ENCODE data around the gene ZCCHC8.
"Not testable (repeated sequence)": the region's sequence is repeated elsewhere in the genome, so short reads cannot be mapped to it uniquely, and the experiment has no call there.

The ZCCHC8 gene

DNA sequence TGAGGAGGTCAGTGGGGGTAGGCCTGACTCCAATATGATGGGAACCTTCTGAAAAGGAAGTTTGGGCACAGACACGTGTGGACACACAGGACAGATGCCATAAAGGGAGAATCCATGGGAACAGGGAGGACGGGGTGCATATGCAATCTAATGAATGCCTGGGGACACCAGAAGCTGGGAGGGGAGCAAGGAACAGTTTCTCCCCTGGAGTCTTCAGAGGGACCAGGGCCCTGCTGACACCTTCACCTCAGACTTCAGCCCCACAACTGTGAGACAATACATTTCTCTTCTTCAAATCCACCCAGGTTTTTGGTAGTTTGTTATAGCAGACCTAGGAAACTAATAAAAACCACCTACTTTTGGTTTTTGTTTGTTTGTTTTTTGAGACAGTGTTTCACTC is 43.1 kb downstream of the ZCCHC8 start:
- no peak for DNase-seq (ENCODE audit: low read depth)
- no peak overlapping the region for H3K4me3 ChIP-seq (ENCODE audit: low read depth, low read length)
- TF ChIP-seq, protein P1, sequence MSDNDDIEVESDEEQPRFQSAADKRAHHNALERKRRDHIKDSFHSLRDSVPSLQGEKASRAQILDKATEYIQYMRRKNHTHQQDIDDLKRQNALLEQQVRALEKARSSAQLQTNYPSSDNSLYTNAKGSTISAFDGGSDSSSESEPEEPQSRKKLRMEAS (IDR thresholded peaks at IDR 0.05; ENCODE audit: low read depth, low read length), result no peak

DNA sequence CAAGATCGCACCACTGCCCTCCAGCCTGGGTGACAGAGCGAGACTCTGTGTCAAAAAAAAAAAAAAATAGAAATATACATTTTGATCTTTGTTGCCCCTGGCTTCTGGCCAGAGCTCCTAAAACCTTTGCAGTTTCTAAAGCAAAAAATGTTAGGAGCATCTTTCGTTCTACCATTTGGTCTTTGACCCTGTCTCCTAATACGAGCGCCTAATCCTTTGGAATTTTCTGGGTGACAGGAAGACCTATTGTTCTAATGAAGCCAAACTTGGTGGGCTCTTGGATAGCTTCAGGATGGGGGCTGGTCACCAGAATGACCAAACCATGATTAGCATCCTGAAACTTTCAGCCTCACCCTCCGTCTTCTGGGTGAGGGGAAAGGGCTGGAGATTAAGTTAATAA is 46.0 kb downstream of the ZCCHC8 start:
- DNase-seq (ENCODE audit: low read depth), result no peak
- no peak overlapping the region for H3K4me3 ChIP-seq (ENCODE audit: low read depth, low read length)
- TF ChIP-seq MYC (IDR thresholded peaks at IDR 0.05; ENCODE audit: low read depth, low read length) (no peak), POLR2A (IDR thresholded peaks at IDR 0.05; ENCODE audit: extremely low read depth, insufficient read length) (no peak)
- TF ChIP-seq, protein P1 (IDR thresholded peaks at IDR 0.05; ENCODE audit: low read depth, low read length), result no peak
- TF ChIP-seq, protein P2, sequence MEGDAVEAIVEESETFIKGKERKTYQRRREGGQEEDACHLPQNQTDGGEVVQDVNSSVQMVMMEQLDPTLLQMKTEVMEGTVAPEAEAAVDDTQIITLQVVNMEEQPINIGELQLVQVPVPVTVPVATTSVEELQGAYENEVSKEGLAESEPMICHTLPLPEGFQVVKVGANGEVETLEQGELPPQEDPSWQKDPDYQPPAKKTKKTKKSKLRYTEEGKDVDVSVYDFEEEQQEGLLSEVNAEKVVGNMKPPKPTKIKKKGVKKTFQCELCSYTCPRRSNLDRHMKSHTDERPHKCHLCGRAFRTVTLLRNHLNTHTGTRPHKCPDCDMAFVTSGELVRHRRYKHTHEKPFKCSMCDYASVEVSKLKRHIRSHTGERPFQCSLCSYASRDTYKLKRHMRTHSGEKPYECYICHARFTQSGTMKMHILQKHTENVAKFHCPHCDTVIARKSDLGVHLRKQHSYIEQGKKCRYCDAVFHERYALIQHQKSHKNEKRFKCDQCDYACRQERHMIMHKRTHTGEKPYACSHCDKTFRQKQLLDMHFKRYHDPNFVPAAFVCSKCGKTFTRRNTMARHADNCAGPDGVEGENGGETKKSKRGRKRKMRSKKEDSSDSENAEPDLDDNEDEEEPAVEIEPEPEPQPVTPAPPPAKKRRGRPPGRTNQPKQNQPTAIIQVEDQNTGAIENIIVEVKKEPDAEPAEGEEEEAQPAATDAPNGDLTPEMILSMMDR (IDR thresholded peaks at IDR 0.05; ENCODE audit: low read depth, low read length), result no peak

DNA sequence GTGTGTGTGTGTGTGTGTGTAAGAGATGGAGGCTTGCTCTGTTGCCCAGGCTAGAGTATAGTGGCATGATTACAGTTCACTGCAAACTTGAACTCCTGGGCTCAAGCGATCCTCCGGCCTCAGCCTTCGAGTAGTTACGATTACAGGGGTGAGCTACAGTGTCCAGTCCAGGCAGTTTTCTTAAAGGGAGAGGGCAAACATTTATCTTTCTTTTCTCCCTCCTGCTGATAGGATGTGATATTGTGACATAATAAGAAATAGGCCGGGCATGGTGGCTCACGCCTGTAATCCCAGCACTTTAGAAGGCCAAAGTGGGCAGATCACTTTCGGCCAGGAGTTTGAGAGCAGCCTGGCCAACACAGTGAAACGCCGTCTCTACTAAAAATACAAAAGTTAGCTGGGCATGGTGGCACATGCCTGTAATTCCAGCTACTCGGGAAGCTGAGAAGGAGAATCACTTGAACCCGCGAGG is 46.4 kb downstream of the ZCCHC8 start:
- TF ChIP-seq, protein P2 (IDR thresholded peaks at IDR 0.05; ENCODE audit: low read depth, low read length), result no peak
- no peak for TF ChIP-seq MYC (IDR thresholded peaks at IDR 0.05; ENCODE audit: low read depth, low read length)
- no peak for TF ChIP-seq POLR2A (IDR thresholded peaks at IDR 0.05; ENCODE audit: extremely low read depth, insufficient read length)
- TF ChIP-seq, protein P1 (IDR thresholded peaks at IDR 0.05; ENCODE audit: low read depth, low read length), result no peak
- H3K4me3 ChIP-seq (ENCODE audit: low read depth, low read length), result no peak overlapping the region
- DNase-seq (ENCODE audit: low read depth), result no peak

DNA sequence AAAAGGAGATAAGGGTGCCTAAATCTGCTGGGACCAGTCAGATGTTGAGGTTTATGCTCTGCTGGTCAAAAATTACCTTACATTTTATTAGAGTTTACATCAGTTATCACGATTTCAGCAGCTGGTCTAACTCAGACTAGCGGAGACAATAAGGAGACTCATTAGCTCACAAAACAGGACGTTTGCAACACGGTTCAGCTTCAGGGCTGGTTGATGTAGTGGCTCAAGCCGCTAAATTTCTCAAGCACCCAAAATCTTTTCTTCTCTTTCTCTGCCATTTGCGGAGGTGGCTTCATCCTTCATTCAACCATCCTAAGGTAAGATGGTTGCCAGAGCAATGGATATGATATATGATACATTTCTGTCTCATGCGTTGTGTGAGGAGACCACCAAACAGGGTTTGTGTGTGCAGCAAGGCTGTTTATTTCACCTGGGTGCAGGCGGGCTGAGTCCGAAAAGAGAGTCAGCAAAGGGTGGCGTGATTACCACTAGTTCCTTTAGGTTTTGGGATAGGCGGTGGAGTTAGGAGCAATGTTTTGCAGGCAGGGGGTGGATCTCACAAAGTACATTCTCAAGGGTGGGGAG is 47.9 kb downstream of the ZCCHC8 start:
- TF ChIP-seq MYC (IDR thresholded peaks at IDR 0.05; ENCODE audit: low read depth, low read length), result no peak
- TF ChIP-seq, protein P2 (IDR thresholded peaks at IDR 0.05; ENCODE audit: low read depth, low read length), result no peak
- DNase-seq (ENCODE audit: low read depth), result no peak
- no peak overlapping the region for H3K4me3 ChIP-seq (ENCODE audit: low read depth, low read length)

DNA sequence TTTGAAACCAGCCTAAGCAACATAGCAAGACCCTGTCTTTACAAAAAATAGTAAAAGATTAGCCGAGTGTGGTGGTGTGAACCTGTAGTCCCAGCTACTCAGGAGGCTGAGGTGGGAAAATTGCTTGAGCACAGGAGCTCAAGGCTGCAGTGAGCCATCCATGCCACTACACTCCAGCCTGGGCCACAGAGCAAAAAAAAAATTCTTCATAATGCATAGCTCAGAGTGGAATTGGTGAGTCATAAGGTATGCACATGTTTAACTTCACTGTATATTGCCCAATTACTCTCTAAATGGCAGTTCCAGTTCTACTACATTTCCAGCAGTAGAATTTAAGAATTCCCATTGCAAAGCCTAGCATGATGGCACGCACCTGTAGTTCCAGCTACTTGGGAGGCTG is 51.4 kb downstream of the ZCCHC8 start:
- TF ChIP-seq, protein P2 (IDR thresholded peaks at IDR 0.05; ENCODE audit: low read depth, low read length), result no peak
- peak; percentile 94 for TF ChIP-seq MYC (IDR thresholded peaks at IDR 0.05; ENCODE audit: low read depth, low read length)
- TF ChIP-seq, protein P1 (IDR thresholded peaks at IDR 0.05; ENCODE audit: low read depth, low read length), result peak; percentile 88
- H3K4me3 ChIP-seq (ENCODE audit: low read depth, low read length), result no peak overlapping the region
- peak; percentile 92 for DNase-seq (ENCODE audit: low read depth)

DNA sequence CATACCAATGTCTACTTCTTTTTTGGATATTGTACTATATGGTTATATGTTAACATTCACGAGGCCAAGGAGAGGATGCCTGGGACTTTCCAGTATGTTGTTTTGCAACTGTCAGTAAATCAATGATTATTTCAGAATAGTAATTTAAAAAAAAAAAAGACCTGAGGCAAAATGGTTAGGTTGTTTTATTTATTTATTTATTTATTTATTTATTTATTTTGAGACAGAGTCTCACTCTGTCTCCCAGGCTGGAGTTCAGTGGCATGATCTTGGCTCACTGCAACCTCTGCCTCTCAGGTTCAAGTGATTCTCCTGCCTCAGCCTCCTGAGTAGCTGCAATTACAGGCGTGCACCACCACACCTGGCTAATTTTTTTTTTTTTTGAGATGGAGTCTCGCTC is 52.9 kb downstream of the ZCCHC8 start:
- DNase-seq (ENCODE audit: low read depth); H3K4me3 ChIP-seq (ENCODE audit: low read depth, low read length): not testable (repeated sequence)

DNA sequence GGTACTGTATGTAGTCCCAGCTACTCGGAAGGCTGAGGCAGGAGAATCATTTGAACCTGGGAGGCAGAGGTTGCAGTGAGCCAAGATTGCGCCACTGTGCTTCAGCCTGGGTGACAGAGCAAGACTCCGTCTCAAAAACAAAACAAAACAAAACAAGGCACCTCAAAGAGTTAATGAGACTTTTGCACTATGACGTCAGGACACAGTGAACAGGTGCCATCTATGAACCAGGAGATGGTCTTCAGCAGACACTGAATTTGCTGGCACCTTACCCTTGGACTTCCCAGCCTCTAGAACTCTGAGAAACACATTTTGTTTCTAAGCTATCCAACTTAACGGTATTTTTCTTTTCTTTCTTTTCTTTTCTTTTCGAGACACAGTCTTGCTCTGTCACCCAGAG is 54.3 kb downstream of the ZCCHC8 start:
- not testable (repeated sequence) for DNase-seq (ENCODE audit: low read depth); H3K4me3 ChIP-seq (ENCODE audit: low read depth, low read length)

DNA sequence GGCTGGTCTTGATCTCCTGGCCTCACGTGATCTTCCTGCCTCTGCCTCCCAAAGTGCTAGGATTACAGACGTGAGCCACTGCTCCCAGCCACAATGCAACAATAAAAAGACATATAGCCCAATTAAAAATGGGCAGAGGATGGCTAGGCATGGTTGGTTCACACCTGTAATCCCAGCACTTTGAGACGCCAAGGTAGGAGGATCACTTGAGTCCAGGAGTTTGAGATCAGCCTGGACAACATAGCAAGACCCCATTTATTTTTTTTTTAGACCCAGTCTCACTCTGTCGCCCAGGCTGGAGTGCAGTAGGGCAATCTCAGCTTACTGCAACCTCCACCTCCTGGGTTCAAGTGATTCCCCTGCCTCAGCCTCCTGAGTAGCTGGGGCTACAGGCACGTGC is 56.7 kb downstream of the ZCCHC8 start:
- H3K4me3 ChIP-seq (ENCODE audit: low read depth, low read length); DNase-seq (ENCODE audit: low read depth): not testable (repeated sequence)

DNA sequence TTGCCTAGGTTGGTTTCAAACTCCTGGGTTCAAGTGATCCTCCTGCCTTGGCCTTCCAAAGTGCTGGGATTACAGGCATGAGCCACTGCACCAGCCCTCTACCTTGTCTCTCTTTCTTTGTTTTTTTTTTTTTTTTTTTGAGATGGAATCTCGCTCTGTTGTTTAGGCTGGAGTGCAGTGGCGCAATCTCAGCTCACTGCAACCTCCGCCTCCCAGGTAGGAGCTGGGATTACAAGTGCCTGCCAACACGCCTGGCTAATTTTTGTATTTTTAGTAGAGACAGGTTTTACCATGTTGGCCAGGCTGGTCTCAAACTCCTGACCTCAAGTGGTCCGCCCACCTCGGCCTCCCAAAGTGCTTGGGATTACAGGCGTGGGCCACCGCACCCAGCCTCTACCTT is 61.9 kb downstream of the ZCCHC8 start:
- not testable (repeated sequence) for DNase-seq (ENCODE audit: low read depth); H3K4me3 ChIP-seq (ENCODE audit: low read depth, low read length)

All from NB4 (cell line).